ENCODE data around the gene TMEM151B. TPM values are rescaled to one million over a fixed set of nuclear protein-coding genes. Genes with fewer than 3 reads are reported as not detected.

Gene TMEM151B
- total and polyA plus RNA-seq, 10 of the 15 experiments (the other 5 are each of a cell fraction or from before 2014, with no cell fraction given) = 0.01 to 0.19 (median 0.05) TPM; not detected in 6

GRCh38 chr6:44245912-44246662 lies 24.2 kb upstream of the TMEM151B start (continued):
- TF ChIP-seq GABPA (IDR thresholded peaks at IDR 0.05; ENCODE audit: low read depth) (no peak), ZNF622 (IDR thresholded peaks at IDR 0.05) (no peak), CREB1 (IDR thresholded peaks at IDR 0.05; ENCODE audit: low read depth) (peak; percentile 68), EP300 (IDR thresholded peaks at IDR 0.05; ENCODE audit: borderline replicate concordance in 1 of 2, control insufficient read depth in 1 of 2, low read depth in 2 of 2, low read length in 2 of 2) (peak in 1 of 2 experiments; percentile 75; a peak in 2 of 4 replicates), NFIC (IDR thresholded peaks at IDR 0.05; ENCODE audit: low read depth, low read length) (no peak), SIN3A (IDR thresholded peaks at IDR 0.05; ENCODE audit: low read depth, low read length) (no peak), SKIL (IDR thresholded peaks at IDR 0.05; ENCODE audit: low read depth, poor library complexity, severe bottlenecking) (no peak), RELB (IDR thresholded peaks at IDR 0.05; ENCODE audit: low read depth) (no peak), MTA2 (IDR thresholded peaks at IDR 0.05; ENCODE audit: low read depth) (no peak; the same call in 1 of the 2 replicates), ATF2 (IDR thresholded peaks at IDR 0.05; ENCODE audit: low read length) (no peak), PRDM15 (CRISPR knock-in tag; IDR thresholded peaks at IDR 0.05) (no peak), JUND (IDR thresholded peaks at IDR 0.05; ENCODE audit: low read depth, low read length) (peak; percentile 36; the same call in 1 of the 2 replicates), ATF7 (IDR thresholded peaks at IDR 0.05; ENCODE audit: low read depth) (no peak), FOS (IDR thresholded peaks at IDR 0.05; ENCODE audit: borderline replicate concordance, extremely low read depth, insufficient read length) (no peak), STAT1 (conservative IDR thresholded peaks at IDR 0.05) (no peak), SP1 (IDR thresholded peaks at IDR 0.05; ENCODE audit: low read depth, low read length) (peak; percentile 56), CBFB (IDR thresholded peaks at IDR 0.05; ENCODE audit: low read depth) (no peak)

Measured in GM12878 (cell line).